ENCODE data around the gene NUP155. TPM values are rescaled to one million over a fixed set of nuclear protein-coding genes. Genes with fewer than 3 reads are reported as not detected.
A peak's percentile ranks its signal among the peaks of the same experiment; 100 is the strongest.

NUP155 gene
- total RNA-seq, 2 experiments from 2014 or later, result 56.6 to 62.4 TPM

DNA sequence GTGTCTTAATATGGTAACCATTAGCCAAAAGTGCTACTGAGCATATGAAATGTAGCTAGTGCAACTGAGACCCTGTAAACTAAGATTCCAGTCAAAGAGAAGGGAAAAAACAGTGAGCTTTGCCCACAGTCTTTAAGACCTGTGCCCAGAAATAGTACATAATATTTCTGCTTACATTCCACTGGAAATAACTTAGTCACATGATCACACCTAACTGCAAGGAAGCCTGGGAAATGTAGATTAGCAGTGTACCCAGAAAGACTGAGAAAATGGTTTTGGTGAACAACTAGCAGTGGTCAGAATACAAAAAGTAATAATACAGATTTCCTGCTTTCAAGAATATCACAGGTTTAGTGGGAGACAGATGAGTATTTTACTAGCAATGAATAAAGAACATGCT, 119.2 kb downstream of the NUP155 start:
- peaks cover 6% of the 10 kb centered on the region for H3K36me3 Mint-ChIP-seq
- H3K9me3 Mint-ChIP-seq (ENCODE audit: low read depth), result no peaks in the 10 kb centered on the region
- no peak overlapping the region for H3K27ac Mint-ChIP-seq
- H3K4me3 Mint-ChIP-seq, result no peak overlapping the region
- no peaks in the 10 kb centered on the region for H3K27me3 Mint-ChIP-seq
- CTCF ChIA-PET, result no interaction called here
- ATAC-seq (no peak), DNase-seq (no peak)
- H3K4me1 Mint-ChIP-seq, result peaks cover 7% of the 10 kb centered on the region

- Mint-ChIP-seq H3K36me3 (peaks cover 4% of the 10 kb centered on the region), H3K27me3 (no peaks in the 10 kb centered on the region), H3K4me3 (peak overlapping the region; percentile 76), H3K27ac (peak overlapping the region; percentile 77), H3K4me1 (peaks cover 7% of the 10 kb centered on the region), H3K9me3 (ENCODE audit: low read depth) (no peaks in the 10 kb centered on the region)
- DNase-seq, result no peak
- CTCF ChIA-PET, result interaction anchor here (0.6 to 1.8 kb wide), 3 partner anchors 15 to 222 kb away, joined by 3 to 6 read pairs (median 4); no protein-coding TSS in a partner anchor
- no peak for ATAC-seq
Observed at GRCh38 chr5:37249815-37250164, 121.1 kb downstream of the NUP155 start.

DNA sequence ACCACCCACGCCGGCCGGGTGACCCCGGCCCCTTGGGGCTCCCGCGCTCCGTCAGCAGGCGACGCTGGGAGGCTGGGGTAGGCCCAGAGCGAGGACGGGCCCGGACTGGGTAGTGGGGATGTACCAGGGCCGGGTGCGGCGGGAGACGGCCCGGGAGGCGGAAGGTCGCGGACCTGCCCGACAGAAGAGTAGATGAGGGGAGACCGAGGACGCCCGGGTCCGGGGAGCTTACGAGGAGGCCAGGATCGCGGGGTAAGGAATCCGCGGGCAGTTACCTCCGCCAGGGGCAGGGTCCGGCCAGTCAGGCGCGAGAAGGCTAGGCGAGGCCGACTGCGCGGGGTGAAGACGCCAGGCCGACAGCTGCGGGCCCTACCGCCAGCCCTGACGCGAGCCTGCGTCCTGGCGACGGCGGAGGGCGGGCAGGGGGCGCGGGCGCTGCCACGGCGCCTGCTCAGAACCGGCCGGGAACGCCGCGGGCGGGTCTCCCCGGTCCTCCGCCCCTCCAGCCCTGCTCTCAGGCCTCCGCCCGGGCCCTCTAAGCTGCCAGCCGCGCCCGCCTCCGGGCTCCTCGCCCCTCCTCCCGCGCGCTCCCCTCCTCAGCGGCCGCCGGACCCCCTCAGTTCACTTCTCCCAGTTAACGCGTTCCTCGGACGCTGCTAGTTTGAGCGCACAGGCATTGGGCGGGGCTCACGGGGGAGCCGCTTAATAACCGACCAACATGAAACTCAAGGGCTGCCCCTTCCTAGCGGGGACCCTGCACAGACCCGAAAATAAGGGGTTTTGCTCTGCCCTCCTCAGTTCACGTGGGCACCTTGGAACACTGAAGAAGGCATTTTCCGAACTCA, 121.7 kb downstream of the NUP155 start, which contains the start of gene CPLANE1:
CPLANE1 (minus strand) TSS at position 407 of the 845 bp plus-strand sequence. CDS start 1,678 bp downstream, outside the sequence.
- CTCF ChIA-PET, result interaction anchor here (1.0 to 1.8 kb wide), 4 partner anchors 14 to 205 kb away, joined by 3 to 6 read pairs (median 3); no protein-coding TSS in a partner anchor
- Mint-ChIP-seq H3K4me1 (peaks cover 7% of the 10 kb centered on the region), H3K27me3 (no peaks in the 10 kb centered on the region), H3K4me3 (peak within 1 kb of the TSS; percentile 76), H3K36me3 (peaks cover under 1% of the 10 kb centered on the region), H3K9me3 (ENCODE audit: low read depth) (no peaks in the 10 kb centered on the region), H3K27ac (peak within 1 kb of the TSS; percentile 77)
- ATAC-seq, result peak; percentile 88
- DNase-seq, result peak; percentile 60

GRCh38 chr5:37248421-37248969, 122.4 kb downstream of the NUP155 start:
- peak overlapping the region; percentile 64 for H3K27ac Mint-ChIP-seq
- H3K27me3 Mint-ChIP-seq, result no peaks in the 10 kb centered on the region
- H3K4me3 Mint-ChIP-seq, result peak overlapping the region; percentile 74
- CTCF ChIA-PET, result interaction anchor here (0.9 to 1.8 kb wide), 4 partner anchors 13 to 204 kb away, joined by 3 to 6 read pairs (median 3); no protein-coding TSS in a partner anchor
- peaks cover 7% of the 10 kb centered on the region for H3K4me1 Mint-ChIP-seq
- no peaks in the 10 kb centered on the region for H3K36me3 Mint-ChIP-seq
- DNase-seq, result no peak
- no peaks in the 10 kb centered on the region for H3K9me3 Mint-ChIP-seq (ENCODE audit: low read depth)
- no peak for ATAC-seq

DNA sequence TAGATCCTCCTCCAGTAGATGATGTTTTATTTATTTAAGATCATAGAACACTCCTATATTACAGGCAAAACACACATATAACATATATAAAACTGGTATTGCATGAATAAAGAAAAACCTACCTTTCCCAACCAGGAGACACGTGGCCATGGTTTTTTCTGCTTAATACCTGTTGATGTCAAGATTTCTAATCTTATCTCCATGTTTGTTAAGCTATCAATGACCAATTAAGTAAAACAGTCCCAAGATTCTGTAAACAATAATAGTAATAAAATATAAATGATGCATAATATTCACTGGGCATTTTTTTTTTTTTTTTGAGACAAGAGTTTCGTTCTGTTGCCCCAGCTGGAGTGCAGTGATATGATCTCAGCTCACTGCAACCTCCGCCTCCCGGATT, 123.4 kb downstream of the NUP155 start:
- H3K36me3 Mint-ChIP-seq, result no peaks in the 10 kb centered on the region
- no peak overlapping the region for H3K27ac Mint-ChIP-seq
- CTCF ChIA-PET, result interaction anchor here (0.9 to 1.3 kb wide), 2 partner anchors 9 to 50 kb away, joined by 3 read pairs; no protein-coding TSS in a partner anchor
- no peaks in the 10 kb centered on the region for H3K9me3 Mint-ChIP-seq (ENCODE audit: low read depth)
- DNase-seq (no peak), ATAC-seq (no peak)
- peaks cover 7% of the 10 kb centered on the region for H3K4me1 Mint-ChIP-seq
- no peak overlapping the region for H3K4me3 Mint-ChIP-seq
- no peaks in the 10 kb centered on the region for H3K27me3 Mint-ChIP-seq

DNA sequence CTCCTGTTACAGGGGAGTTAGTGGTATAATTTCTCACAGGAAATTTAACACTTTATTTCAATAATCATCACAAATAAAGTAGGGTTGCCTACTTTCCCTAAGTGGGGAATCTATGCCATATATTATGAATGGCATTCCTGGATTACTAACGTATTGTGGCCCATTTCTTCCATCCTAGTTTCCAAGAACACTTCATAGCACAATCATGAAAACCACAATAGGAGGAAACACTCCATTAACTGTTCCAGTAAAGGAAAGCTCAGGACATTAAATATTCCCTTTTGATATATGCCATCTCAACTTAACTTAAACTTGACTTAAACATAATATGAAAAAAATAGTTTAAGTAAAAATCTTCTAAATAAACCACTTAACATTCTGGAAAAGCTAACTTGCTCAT, 123.9 kb downstream of the NUP155 start:
- H3K27ac Mint-ChIP-seq, result no peak overlapping the region
- no peak overlapping the region for H3K4me3 Mint-ChIP-seq
- ATAC-seq (no peak), DNase-seq (no peak)
- H3K27me3 Mint-ChIP-seq, result no peaks in the 10 kb centered on the region
- CTCF ChIA-PET, result interaction anchor here (0.6 to 0.9 kb wide), 2 partner anchors 8 to 206 kb away, joined by 3 to 4 read pairs; no protein-coding TSS in a partner anchor
- peaks cover 7% of the 10 kb centered on the region for H3K4me1 Mint-ChIP-seq
- H3K9me3 Mint-ChIP-seq (ENCODE audit: low read depth), result no peaks in the 10 kb centered on the region
- H3K36me3 Mint-ChIP-seq, result no peaks in the 10 kb centered on the region

Other genes starting within 250 kb of the NUP155 start
- 1 to 10 TPM; 8.0 to 9.3 TPM for gene CPLANE1, start 121.7 kb downstream of the NUP155 start, total RNA-seq
- 10 to 100 TPM; 39.1 to 39.3 TPM for gene WDR70, start 8.2 kb upstream of the NUP155 start, total RNA-seq

All from activated CD8-positive, alpha-beta memory T cell treated with anti-CD3 and anti-CD28 coated beads, Interleukin-2, amount 10 ng/mL, durations not matched to agents 7 days and 5 days (primary cell).